A673 (cell line): ENCODE results near the gene CLPX.

Experiments
- EZH2 ChIP-seq: fragments of 200-600 bp; sonication (generic); IDR thresholded peaks from 2 replicates; pipeline ENCODE4 v1.6.1; 2017; ENCODE audit warnings: borderline replicate concordance, low read depth, mild to moderate bottlenecking, mixed read lengths, antibody characterized with exemption, low read length; ENCODE audit not compliant: poor library complexity, severe bottlenecking
- TF ChIP-seq, protein P1 (sequence below): fragments of 300-800, 200-600 bp; sonication (generic); conservative IDR thresholded peaks from 2 replicates; pipeline ENCODE4 v1.5.1; 2017; ENCODE audit warnings: low read depth, mild to moderate bottlenecking, antibody characterized with exemption, low read length, moderate library complexity, mixed read lengths

GRCh38 chr15:65156692-65157091, 28.4 kb downstream of the CLPX start:
- TF ChIP-seq, protein P1, sequence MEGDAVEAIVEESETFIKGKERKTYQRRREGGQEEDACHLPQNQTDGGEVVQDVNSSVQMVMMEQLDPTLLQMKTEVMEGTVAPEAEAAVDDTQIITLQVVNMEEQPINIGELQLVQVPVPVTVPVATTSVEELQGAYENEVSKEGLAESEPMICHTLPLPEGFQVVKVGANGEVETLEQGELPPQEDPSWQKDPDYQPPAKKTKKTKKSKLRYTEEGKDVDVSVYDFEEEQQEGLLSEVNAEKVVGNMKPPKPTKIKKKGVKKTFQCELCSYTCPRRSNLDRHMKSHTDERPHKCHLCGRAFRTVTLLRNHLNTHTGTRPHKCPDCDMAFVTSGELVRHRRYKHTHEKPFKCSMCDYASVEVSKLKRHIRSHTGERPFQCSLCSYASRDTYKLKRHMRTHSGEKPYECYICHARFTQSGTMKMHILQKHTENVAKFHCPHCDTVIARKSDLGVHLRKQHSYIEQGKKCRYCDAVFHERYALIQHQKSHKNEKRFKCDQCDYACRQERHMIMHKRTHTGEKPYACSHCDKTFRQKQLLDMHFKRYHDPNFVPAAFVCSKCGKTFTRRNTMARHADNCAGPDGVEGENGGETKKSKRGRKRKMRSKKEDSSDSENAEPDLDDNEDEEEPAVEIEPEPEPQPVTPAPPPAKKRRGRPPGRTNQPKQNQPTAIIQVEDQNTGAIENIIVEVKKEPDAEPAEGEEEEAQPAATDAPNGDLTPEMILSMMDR, result no peak
- no peak for TF ChIP-seq EZH2
